DMS114 treated with DMSO at 0.1 percent for 48 hours (cell line): ENCODE measurements around the gene ZNF548.
A peak's percentile ranks its signal among the peaks of the same experiment; 100 is the strongest.
"Not testable (repeated sequence)": the region's sequence is repeated elsewhere in the genome, so short reads cannot be mapped to it uniquely, and the experiment has no call there.

Experiments used
- DNase-seq: peaks from one replicate; lab custom pipeline; 2025; ENCODE audit not compliant: unreplicated experiment; lab: John Stamatoyannopoulos, UW

Gene ZNF548

GRCh38 chr19:57389730-57390598 lies at the start of gene ZNF548:
Gene ZNF548, plus strand, starts transcription at chr19:57389854. Its CDS starts 246 bp downstream, at chr19:57390100.
- DNase-seq = peak; percentile 99

DNA sequence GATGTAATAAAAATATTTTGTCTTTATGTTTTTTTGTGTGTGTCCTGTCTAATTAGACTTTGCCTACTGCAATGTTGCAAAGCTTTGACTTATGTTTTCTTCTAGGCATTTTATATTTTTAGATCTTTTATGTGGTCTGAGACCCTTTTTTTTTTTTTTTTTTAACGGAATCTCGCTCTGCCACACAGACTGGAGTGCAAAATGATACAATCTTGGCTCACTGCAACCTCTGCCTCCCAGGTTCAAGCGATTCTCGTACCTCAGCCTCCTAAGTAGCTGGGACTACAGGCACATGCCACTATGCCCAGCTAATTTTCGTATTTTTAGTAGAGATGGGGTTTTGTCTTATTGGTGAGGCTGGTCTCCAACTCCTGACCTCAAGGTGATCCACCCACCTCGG lies 47.1 kb upstream of the ZNF548 start:
- no peak for DNase-seq

DNA sequence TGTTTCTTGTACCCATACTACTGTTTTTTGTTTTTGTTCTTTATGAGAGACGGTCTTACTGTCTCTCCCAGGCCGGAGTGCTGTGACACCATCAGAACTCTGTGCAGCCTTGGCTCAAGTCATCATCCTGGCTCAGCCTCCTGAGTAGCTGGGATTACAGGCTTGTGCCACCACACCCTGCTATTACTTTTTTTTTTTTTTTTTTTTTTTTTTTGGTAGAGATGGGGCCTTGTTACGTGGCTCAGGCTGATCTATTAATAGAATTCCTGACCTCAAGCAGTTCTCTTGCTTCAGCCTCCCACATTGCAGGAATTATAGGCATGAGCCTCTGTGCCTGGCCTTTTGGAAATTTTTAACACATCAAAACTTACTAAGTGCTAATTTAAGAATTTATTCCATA lies 41.5 kb upstream of the ZNF548 start:
- DNase-seq = no peak

DNA sequence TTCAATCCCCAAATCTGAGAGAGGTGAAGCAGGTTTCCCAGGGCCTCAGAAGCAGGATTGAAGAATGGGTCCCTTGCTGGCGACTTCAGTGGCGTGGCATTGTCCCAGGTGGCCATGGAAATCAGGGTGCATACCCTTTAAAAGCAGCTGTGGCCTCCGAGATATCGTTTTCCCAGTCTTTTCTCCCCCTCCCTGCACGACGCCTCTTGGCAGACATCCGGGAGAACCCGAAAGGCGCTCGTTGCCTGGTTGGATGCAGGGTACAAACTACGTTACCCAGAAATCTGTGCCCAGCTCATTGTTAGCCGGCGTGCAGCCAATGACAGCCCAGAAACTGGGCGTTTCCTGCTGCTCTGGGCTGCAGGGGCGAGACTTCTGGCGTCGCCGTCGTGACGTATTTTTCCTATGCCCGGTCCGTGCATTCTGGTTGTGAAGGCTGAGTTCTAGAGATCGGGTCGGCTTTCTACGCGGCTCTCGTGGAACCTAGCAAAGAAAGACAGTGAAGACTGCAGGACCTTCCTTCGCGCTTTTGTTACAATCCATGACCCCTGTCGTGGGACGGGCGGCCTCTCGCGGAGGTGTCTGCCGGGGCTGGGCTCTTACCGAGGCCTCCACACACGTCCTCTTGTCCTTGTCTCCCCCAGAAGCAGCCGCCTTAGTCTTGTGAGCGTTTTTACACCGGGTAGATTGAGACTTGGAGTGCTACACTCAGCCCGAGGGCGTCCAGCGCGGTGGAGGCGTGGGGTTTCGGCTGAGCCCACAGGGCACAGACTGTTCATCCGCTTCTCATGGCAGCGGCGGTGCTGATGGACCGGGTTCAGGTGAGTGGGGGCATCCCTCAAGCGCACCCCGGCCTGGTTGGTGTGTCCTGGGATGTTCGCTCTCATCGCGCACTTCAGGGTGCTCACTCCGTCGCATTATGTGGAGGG lies 38.5 kb upstream of the ZNF548 start, which contains the start of gene ZNF304:
ZNF304 (plus strand) TSS at position 395 of the 929 bp plus-strand sequence; CDS start at position 789, 394 bp downstream.
- DNase-seq = peak; percentile 95

GRCh38 chr19:57351867-57352266 lies 37.8 kb upstream of the ZNF548 start:
- DNase-seq = no peak

DNA sequence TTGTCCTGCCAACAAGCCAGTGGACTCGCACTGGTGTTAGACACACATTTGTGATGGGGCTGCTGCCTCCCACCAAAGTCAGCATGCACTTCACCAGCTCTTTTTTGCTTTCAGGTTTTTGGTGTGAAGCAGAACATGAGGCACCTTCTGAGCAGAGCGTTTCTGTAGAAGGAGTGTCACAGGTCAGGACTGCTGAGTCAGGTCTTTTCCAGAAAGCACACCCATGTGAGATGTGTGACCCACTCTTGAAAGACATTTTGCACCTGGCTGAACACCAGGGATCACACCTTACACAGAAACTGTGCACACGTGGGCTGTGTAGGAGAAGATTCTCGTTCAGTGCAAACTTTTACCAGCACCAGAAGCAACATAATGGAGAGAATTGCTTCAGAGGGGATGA lies 33.7 kb upstream of the ZNF548 start:
- DNase-seq = no peak

DNA sequence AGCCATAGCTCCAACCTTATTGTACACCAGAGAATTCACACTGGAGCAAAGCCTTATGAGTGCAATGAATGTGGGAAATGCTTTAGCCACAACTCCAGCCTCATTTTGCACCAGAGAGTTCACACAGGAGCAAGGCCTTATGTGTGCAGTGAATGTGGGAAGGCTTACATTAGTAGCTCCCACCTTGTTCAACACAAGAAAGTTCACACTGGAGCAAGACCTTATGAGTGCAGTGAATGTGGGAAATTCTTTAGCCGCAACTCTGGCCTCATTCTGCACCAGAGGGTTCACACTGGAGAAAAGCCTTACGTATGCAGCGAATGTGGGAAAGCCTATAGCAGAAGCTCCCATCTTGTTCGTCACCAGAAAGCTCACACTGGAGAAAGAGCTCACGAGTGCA lies 32.2 kb upstream of the ZNF548 start:
- no peak for DNase-seq

DNA sequence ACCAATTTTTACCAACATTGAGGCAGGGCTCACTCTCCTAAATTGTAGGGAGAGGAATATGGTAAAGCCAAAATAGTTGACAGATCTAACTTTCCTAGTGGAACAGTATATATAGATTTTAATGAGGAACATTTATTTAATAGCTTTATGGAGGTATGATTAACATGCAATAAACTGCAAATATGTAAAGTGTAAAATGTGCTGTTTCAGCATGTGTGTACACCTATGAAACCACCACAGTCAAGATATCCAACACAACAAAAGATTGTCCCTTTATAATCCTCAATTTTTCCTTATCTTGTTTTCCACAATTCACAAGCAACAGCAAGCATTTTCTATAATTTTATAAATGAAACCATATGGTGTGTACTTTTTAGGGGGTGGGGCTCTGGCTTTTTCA lies 30.4 kb upstream of the ZNF548 start:
- DNase-seq = no peak

DNA sequence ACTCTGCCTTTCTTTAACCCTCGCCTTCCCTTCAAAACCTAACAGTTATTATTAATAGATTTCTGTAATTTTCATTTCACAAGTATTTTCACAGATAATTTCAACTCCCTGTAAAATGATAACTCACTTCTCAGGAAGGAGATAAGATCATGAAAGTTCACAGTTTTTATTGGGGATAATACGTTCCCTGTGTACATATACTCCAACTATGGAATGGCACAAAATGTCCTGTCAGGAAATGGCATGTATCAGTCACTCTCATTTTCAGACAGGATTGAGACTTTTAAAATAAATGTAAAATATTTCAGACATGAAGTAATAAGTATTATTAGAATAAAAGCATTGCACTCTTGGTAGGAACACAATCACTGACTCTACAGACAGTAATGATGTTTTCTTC lies 27.2 kb upstream of the ZNF548 start:
- no peak for DNase-seq

- peak; percentile 98 for DNase-seq
These were observed 26.5 kb upstream of the ZNF548 start, which contains the start of the genes TRAPPC2B and ZNF547 for GRCh38 chr19:57362997-57363687. Gene TRAPPC2B, plus strand, starts transcription at chr19:57363551. Its CDS starts 1,283 bp downstream, at chr19:57364834. Gene ZNF547, plus strand, starts transcription at chr19:57363551. Its CDS starts 5,005 bp downstream, at chr19:57368556.

DNA sequence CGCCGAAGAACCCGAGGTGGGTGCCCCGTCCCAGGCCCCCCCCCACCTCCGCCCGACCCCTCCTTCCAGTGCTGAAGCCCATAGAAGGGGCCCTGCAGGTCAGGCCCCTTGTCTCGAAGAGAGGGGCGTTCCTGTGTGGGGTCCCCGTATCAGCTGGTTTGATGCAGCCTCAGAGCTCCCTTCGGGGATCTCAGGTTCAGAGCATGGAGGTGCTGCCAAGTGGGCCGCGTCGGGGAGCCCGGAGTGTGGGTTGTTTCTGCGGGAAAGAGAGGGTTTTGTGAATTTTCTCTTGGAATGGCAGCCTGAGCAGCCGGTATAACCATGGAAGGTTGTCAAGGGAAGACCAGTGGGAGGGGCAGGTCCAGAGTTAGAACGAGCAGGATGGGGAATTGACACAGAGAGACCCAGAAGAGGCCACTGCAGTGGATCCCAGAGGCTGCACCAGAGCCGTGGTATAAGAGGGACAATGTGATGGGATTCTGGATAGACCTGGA lies 25.9 kb upstream of the ZNF548 start:
- DNase-seq = no peak

GRCh38 chr19:57366776-57367175 lies 22.9 kb upstream of the ZNF548 start:
- DNase-seq = no peak

DNA sequence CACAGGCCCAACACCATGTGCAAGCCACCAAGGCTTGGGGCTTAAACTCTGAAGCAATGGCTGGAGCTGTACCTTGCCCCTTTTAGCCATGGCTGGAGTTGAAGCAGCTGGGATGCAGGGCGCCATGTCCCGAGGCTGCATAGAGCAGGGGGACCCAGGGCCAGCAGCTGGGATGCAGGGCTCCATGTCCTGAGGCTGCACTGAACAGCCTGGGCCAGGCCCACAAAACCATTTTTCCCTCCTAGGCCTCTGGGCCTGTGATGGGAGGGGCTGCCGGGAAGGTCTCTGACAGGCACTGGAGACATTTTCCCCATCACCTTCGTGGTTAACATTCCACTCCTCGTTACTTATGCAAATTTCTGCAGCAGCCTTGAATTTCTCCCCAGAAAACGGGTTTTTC lies 15.5 kb upstream of the ZNF548 start:
- no peak for DNase-seq

DNA sequence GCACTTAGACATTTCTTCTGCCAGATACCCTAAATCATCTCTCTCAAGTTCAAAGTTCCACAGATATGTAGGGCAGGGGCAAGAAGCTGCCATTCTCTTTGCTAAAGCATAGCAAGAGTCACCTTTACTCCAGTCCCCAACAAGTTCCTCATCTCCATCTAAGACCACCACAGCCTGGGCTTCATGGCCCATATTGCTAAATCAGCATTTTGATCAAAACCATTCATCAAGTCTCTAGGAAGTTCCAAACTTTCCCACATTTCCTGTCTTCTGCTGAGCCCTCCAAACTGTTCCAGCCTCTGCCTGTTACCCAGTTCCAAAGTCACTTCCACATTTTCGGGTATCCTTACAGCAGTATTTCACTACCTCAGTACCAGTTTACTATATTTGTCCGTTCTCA lies 15.0 kb upstream of the ZNF548 start:
- not testable (repeated sequence) for DNase-seq

DNA sequence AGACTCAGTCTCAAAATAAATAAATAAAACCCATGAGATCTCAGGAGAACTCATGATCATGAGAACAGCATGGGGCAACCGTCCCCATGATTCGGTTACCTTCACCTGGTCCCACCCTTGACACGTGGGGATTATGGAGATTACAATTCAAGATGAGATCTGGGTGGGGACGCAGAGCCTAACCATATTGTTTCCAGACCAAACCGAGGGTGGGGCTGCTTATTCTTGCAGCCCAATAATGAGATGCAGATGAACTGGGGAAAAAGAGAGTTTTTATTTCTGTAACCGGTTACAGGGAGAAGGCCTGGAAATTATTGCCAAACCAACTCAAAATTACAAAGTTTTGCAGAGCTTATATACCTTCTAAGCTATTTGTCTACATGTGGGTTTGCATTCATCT lies 13.5 kb upstream of the ZNF548 start:
- DNase-seq = no peak

DNA sequence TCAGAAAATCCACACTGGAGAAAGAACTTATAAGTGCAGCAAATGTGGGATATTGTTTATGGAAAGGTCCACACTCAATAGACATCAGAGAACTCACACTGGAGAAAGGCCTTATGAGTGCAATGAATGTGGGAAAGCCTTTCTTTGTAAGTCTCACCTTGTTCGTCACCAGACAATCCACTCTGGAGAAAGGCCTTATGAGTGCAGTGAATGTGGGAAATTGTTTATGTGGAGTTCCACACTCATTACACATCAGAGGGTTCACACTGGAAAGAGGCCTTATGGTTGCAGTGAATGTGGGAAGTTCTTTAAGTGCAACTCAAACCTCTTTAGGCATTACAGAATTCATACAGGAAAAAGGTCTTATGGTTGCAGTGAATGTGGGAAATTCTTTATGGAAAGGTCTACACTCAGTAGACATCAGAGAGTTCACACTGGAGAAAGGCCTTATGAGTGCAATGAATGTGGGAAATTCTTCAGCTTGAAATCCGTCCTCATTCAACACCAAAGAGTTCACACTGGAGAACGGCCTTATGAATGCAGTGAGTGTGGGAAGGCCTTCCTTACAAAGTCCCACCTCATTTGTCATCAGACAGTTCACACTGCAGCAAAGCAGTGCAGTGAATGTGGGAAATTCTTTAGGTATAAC lies 12.0 kb upstream of the ZNF548 start:
- no peak for DNase-seq

- DNase-seq = no peak
These were observed 8.7 kb upstream of the ZNF548 start for GRCh38 chr19:57380923-57381322.

DNA sequence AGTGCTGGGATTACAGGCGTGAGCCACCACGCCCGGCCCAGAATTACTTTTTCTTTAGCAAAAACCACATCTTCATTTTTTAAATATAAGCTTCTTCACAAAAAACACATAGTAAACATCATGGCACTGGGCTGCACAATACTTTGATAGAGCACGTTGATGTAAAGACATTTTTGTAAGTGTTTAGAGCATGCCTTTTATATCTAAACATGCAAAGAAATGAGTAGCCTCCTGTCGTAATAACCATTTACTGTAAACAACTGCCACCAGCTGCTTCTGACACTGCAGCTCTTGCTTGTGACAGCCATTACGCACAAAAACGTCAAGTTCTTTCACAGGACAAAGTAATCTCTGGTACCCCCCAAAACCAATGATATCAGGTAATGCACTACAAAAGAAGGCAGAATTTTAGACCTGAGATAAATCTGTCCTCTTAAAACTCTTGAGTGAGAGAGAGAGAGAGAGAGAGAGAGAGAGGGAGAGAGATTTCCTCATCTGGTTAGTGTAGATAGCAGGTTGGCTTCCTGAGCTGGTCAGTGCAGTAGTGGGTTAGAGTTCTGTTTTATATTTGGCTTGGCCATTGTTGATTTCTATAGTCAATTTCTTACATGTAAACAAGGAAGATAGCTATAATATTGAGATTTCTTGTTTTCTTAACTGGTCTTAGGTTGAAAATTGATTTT lies 6.7 kb upstream of the ZNF548 start:
- no peak for DNase-seq

DNA sequence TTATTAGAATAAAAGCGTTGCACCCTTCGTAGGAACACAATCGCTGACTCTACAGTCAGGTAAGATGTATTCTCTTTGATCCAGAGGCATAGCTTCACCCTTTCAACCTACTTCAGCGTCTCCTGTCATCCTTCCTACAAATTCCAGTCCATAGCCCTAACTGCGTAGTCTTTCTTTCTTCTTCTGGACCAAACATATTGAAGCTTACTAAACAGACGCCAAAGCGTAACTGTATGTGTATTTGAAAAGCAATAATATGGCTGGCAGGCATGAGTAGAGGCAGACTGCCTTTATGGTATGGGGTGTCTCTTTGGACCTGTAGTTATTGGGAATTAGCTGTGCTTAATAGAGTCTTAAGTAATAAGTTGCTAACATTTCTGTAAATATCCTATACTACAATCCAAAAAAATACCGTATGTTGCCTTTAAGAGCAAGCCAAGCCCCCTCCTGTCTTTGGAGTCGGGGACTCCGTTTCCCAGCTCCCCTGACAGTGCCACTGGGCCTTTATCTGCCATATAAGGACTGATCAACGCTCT lies 392 bp upstream of the ZNF548 start:
- DNase-seq = no peak
